Body of pancreas (tissue), 4 donors: ENCODE measurements around the gene RAP1GAP2. TPM values are rescaled to one million over a fixed set of nuclear protein-coding genes. Genes with fewer than 3 reads are reported as not detected.

ENCODE experiments used
- ATAC-seq: fragments of 150-250 bp; one replicate; pipeline ENCODE4 v1.9.1; 2016
- DNase-seq, 4 donors: peaks; one replicate each; pipeline ENCODE4 v3.0.0-alpha.2; 2019
- H3K27ac ChIP-seq, 4 donors: fragments of 200-600 bp; sonication (generic); 1 replicate in 3 of 4; 2 replicates in 1 of 4; pipeline versions ENCODE4 v1.5.1 to v1.6.1; 2016 to 2019; ENCODE audit warnings: mild to moderate bottlenecking in 1 of 4, mixed read lengths in 1 of 4, moderate library complexity in 1 of 4
- H3K27me3 ChIP-seq, 2 donors: fragments of 200-600 bp; sonication (generic); one replicate each; pipeline ENCODE4 v1.6.0; 2016; ENCODE audit warnings: mild to moderate bottlenecking in 1 of 2
- H3K36me3 ChIP-seq, 2 donors: fragments of 200-600 bp; sonication (generic); replicated peaks in 1 of 2; 2 replicates each; pipeline ENCODE4 v1.5.1; 2016; ENCODE audit warnings: low read depth in 2 of 2; ENCODE audit not compliant: insufficient read depth in 1 of 2
- H3K4me1 ChIP-seq: fragments of 200-600 bp; sonication (generic); one replicate; pipeline ENCODE4 v1.6.0; 2016
- H3K4me3 ChIP-seq, 2 donors: fragments of 200-600 bp; sonication (generic); 1 replicate in 1 of 2; 2 replicates in 1 of 2; pipeline ENCODE4 v1.5.1; 2016 to 2019
- H3K9me3 ChIP-seq, 3 donors: fragments of 200-600 bp; sonication (generic); 1 replicate in 2 of 3; 2 replicates in 1 of 3; pipeline ENCODE4 v1.5.1; 2016
- POLR2A ChIP-seq, 3 donors: fragments of 450-650 bp; IDR thresholded peaks; one replicate each; pipeline ENCODE4 v1.6.1; 2016; ENCODE audit warnings: antibody characterized with exemption in 3 of 3, mild to moderate bottlenecking in 2 of 3
- WGBS, 2 donors: methylation state at CpG; one replicate each; pipeline ENCODE4 v1.1.5; 2017; 5-methylcytosine and 5-hydroxymethylcytosine counted together
- intact Hi-C: fragments of 100-400 bp; cut with DNase I; formaldehyde crosslinking; loops from one replicate; pipeline ENCODE4 v1.15.1; 2023
- total RNA-seq, 2 donors: library from RNA; depleted of rRNA; stranded (reverse); fragments of >200 nt; gene quantifications; one replicate each; pipeline ENCODE4 v1.1.0, GENCODE V29; 2016
- TF ChIP-seq, protein P1 (sequence below), 7 experiments: fragments of 450-650 bp in 4 of 7; fragments of 200-600 bp in 3 of 7; sonication (generic) in 3 of 7; IDR thresholded peaks; one replicate each; pipeline ENCODE4 v1.5.1; 2016 to 2019; ENCODE audit warnings: antibody characterized with exemption in 7 of 7

RAP1GAP2 gene
- total RNA-seq, 2 donors from 2014 or later = 21.8 to 81.1 TPM

DNA sequence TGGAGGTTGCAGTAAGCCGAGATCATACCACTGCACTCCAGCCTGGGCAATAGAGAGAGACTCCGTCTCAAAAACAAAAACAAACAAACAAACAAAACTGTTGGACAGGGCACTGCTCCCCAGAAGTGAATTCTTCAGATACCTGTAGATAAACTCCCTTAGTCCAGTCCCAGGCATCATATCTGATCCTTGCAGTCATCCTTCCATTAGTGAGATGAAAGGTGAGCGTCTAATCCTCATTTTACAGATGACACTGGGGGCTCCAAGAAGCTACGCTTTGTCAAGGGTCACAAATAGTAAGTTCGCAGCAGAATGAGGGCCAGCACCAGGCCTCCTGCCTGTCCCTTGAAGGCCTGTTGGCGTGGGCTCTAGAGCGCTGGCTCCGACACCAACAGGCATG lies 165.2 kb downstream of the RAP1GAP2 start:
- ATAC-seq (no peak), DNase-seq (no peak)
- no peak for TF ChIP-seq POLR2A (IDR thresholded peaks at IDR 0.05)
- TF ChIP-seq, protein P1, sequence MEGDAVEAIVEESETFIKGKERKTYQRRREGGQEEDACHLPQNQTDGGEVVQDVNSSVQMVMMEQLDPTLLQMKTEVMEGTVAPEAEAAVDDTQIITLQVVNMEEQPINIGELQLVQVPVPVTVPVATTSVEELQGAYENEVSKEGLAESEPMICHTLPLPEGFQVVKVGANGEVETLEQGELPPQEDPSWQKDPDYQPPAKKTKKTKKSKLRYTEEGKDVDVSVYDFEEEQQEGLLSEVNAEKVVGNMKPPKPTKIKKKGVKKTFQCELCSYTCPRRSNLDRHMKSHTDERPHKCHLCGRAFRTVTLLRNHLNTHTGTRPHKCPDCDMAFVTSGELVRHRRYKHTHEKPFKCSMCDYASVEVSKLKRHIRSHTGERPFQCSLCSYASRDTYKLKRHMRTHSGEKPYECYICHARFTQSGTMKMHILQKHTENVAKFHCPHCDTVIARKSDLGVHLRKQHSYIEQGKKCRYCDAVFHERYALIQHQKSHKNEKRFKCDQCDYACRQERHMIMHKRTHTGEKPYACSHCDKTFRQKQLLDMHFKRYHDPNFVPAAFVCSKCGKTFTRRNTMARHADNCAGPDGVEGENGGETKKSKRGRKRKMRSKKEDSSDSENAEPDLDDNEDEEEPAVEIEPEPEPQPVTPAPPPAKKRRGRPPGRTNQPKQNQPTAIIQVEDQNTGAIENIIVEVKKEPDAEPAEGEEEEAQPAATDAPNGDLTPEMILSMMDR (IDR thresholded peaks at IDR 0.05) = no peak
- no peak overlapping the region for H3K4me3 ChIP-seq
- peaks cover 33% of the 10 kb centered on the region for H3K4me1 ChIP-seq
- no peaks in the 10 kb centered on the region for H3K27me3 ChIP-seq
- no peaks in the 10 kb centered on the region for H3K36me3 ChIP-seq
- WGBS, 2 donors = 94 to 96% methylated on average over 8 of the region's 8 CpGs
- H3K27ac ChIP-seq = peak overlapping the region in 3 of 4 donors; percentile 62 to 84 (median 74)
- intact Hi-C loops = no loop called here
- no peaks in the 10 kb centered on the region for H3K9me3 ChIP-seq

DNA sequence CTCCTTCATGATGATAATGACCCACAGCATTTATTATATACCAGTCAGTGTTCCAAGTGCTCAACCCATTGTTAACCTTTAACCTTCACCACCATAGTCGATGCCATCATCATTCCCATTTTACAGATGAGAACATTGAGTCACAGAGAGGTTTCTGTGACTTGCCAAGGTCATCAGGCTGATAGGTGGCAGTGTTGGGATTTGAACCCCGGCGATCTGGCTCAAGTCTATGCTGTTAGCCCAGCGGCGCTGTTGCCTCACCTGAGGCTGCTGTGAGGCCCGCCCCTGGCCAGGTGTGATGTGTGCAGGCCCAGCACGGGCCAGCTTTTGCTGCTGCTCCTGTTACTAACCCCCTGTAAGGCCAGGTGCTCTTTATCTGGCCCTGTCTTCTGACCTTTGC lies 166.0 kb downstream of the RAP1GAP2 start:
- Histone ChIP-seq H3K9me3 (no peaks in the 10 kb centered on the region), H3K27me3 (no peaks in the 10 kb centered on the region), H3K27ac (no peak overlapping the region), H3K36me3 (no peaks in the 10 kb centered on the region), H3K4me1 (peaks cover 37% of the 10 kb centered on the region), H3K4me3 (no peak overlapping the region)
- no peak for DNase-seq
- intact Hi-C loops = no loop called here
- no peak for TF ChIP-seq POLR2A (IDR thresholded peaks at IDR 0.05)
- TF ChIP-seq, protein P1 (IDR thresholded peaks at IDR 0.05) = no peak
- WGBS, 2 donors = 87 to 89% methylated on average over 3 to 7 of the region's 7 CpGs
- no peak for ATAC-seq

DNA sequence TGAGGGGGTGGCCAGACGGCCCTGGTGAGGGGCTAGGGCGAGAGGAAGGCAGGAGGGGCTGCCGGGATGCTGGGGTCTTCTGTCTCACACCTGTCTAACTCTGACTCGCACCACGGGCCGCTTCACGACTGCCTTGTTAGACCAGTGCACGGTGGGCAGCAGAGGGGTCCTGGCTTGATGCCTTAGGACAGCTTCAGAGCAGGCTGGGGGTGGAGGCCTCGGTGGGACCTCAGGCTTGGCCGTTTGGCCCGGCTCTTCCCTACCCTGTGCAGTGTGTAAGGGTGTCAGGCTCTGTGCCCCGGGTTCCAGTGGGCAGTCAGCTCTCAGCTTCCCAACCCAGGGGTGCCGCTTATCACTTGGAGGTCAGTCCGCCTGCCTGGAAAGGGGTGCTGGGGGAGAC lies 166.5 kb downstream of the RAP1GAP2 start:
- no peaks in the 10 kb centered on the region for H3K9me3 ChIP-seq
- ATAC-seq = no peak
- no peak for DNase-seq
- H3K4me3 ChIP-seq = no peak overlapping the region
- no peaks in the 10 kb centered on the region for H3K36me3 ChIP-seq
- H3K27ac ChIP-seq = no peak overlapping the region
- WGBS, 2 donors = 86 to 90% methylated on average over 2 to 14 of the region's 14 CpGs
- peaks cover 37% of the 10 kb centered on the region for H3K4me1 ChIP-seq
- no peak for TF ChIP-seq POLR2A (IDR thresholded peaks at IDR 0.05)
- TF ChIP-seq, protein P1 (IDR thresholded peaks at IDR 0.05) = no peak
- intact Hi-C loops = no loop called here
- no peaks in the 10 kb centered on the region for H3K27me3 ChIP-seq

DNA sequence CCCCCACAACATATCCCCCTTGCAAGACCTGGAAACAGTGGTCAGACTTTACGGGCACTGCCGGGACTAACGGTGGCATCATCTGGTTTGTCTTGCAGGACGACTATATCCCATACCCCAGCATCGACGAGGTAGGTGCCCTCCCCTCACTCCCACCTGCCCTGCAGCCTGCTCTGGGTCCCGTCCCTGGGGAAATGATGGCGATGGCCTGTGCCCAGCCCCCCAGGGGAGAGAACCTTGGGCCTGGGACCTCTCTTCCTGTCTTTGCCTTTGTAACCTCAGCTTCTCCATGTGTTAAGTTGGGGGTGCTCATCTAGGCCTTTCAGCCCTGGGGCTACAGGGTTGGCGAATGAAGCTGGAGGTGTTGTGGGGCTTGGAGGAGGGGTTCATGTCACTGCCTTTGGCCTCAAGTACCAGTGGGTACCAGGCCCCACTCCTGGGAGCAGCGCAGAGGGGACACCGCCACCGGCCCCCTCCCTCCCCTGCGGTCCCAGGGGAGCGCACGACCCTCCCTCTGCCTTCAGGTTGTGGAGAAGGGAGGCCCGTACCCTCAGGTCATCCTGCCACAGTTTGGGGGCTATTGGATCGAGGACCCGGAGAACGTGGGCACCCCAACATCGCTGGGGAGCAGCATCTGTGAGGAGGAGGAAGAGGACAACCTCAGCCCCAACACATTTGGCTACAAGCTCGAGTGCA lies 167.2 kb downstream of the RAP1GAP2 start:
- intact Hi-C loops = no loop called here
- Histone ChIP-seq H3K4me1 (peaks cover 37% of the 10 kb centered on the region), H3K4me3 (no peak overlapping the region), H3K36me3 (no peaks in the 10 kb centered on the region), H3K27me3 (no peaks in the 10 kb centered on the region), H3K27ac (no peak overlapping the region), H3K9me3 (no peaks in the 10 kb centered on the region)
- TF ChIP-seq, protein P1 (IDR thresholded peaks at IDR 0.05) = no peak
- TF ChIP-seq POLR2A (IDR thresholded peaks at IDR 0.05) = no peak
- DNase-seq (no peak), ATAC-seq (no peak)
- 87 to 92% methylated on average over 9 to 18 of the region's 21 CpGs for WGBS, 2 donors

DNA sequence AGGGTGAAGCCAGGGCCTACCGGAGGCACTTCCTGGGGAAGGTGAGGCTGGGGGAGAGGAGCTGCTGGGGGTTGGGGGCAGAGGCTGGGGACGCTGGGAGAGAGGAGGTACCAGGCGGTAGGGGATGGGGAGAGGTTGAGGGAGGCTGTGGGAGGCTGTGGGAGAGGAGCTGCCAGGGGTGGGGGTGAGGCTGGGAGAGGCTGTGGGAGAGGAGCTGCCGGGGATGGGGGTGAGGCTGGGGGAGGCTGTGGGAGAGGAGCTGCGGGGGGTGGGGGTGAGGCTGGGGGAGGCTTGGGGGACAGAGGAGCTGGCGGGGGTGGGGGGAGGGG lies 167.8 kb downstream of the RAP1GAP2 start:
- ATAC-seq = no peak
- Histone ChIP-seq H3K27ac (no peak overlapping the region), H3K4me3 (no peak overlapping the region), H3K27me3 (no peaks in the 10 kb centered on the region), H3K9me3 (no peaks in the 10 kb centered on the region), H3K36me3 (no peaks in the 10 kb centered on the region), H3K4me1 (peaks cover 37% of the 10 kb centered on the region)
- WGBS, 2 donors = 73 to 76% methylated on average over 2 to 5 of the region's 6 CpGs
- DNase-seq = no peak
- intact Hi-C loops = no loop called here
- TF ChIP-seq, protein P1 (IDR thresholded peaks at IDR 0.05) = no peak
- TF ChIP-seq POLR2A (IDR thresholded peaks at IDR 0.05) = no peak
